Sigmoid colon (tissue), 7 donors: Measurements from ENCODE around the gene THAP4. TPM values are rescaled to one million over a fixed set of nuclear protein-coding genes. Genes with fewer than 3 reads are reported as not detected.

Experiments used
- DNase-seq: peaks from one replicate; pipeline ENCODE4 v3.0.0-alpha.2; 2019
- H3K27ac ChIP-seq, 4 donors: fragments of 200-600 bp; sonication (generic); one replicate each; pipeline ENCODE4 v1.5.1; 2016 to 2019; ENCODE audit warnings: mild to moderate bottlenecking in 1 of 4
- H3K27me3 ChIP-seq, 3 donors: fragments of 200-600 bp; sonication (generic); one replicate each; pipeline ENCODE4 v1.5.1; 2019; ENCODE audit warnings: mild to moderate bottlenecking in 1 of 3
- H3K36me3 ChIP-seq, 4 donors: fragments of 200-600 bp; sonication (generic); one replicate each; pipeline ENCODE4 v1.5.1; 2016 to 2019
- H3K4me1 ChIP-seq, 4 donors: fragments of 200-600 bp; sonication (generic); one replicate each; pipeline ENCODE4 v1.5.1; 2017 to 2019
- H3K4me3 ChIP-seq, 4 donors: fragments of 200-600 bp; sonication (generic); one replicate each; pipeline ENCODE4 v1.5.1; 2017 to 2019; ENCODE audit warnings: mild to moderate bottlenecking in 2 of 4, moderate library complexity in 1 of 4
- H3K9me3 ChIP-seq, 4 donors: fragments of 200-600 bp in 3 of 4; sonication (generic) in 3 of 4; one replicate each; pipeline versions ENCODE4 v1.5.1 to v1.6.1; 2013 to 2019
- EP300 ChIP-seq, 4 donors: sonication (generic); formaldehyde crosslinking; IDR thresholded peaks; one replicate each; pipeline ENCODE4 v1.6.1; 2017; ENCODE audit warnings: antibody characterized with exemption in 4 of 4
- POLR2A ChIP-seq, 2 donors: fragments of 450-650 bp; IDR thresholded peaks; one replicate each; pipeline ENCODE4 v1.6.1; 2016; ENCODE audit warnings: antibody characterized with exemption in 2 of 2, mild to moderate bottlenecking in 2 of 2, moderate library complexity in 2 of 2
- POLR2AphosphoS5 ChIP-seq, 4 donors: sonication (generic); formaldehyde crosslinking; IDR thresholded peaks; one replicate each; pipeline ENCODE4 v1.6.1; 2017; ENCODE audit warnings: antibody characterized with exemption in 4 of 4
- WGBS, 2 donors: extraction: QIAGEN DNeasy Blood & Tissue Kit; methylation state at CpG; one replicate each; pipeline ENCODE4 v1.1.7; 2013; 5-methylcytosine and 5-hydroxymethylcytosine counted together
- intact Hi-C: fragments of 100-400 bp; cut with DNase I; formaldehyde crosslinking; loops from one replicate; pipeline ENCODE4 v1.15.1; 2023
- polyA plus RNA-seq, 3 donors: library from polyadenylated mRNA; stranded (reverse); fragments of 200-250 nt; gene quantifications; one replicate each; pipeline ENCODE4 v1.2.3, GENCODE V29; 2013
- total RNA-seq, 4 donors: library from RNA; depleted of rRNA; stranded (reverse); fragments of >200 nt; gene quantifications; one replicate each; pipeline ENCODE4 v1.1.0, GENCODE V29; 2016
- TF ChIP-seq, protein P1 (sequence below), 4 experiments: fragments of 450-650 bp in 3 of 4; fragments of 200-600 bp in 1 of 4; IDR thresholded peaks; one replicate each; pipeline ENCODE4 v1.5.1; 2016 to 2019; ENCODE audit warnings: antibody characterized with exemption in 4 of 4, mild to moderate bottlenecking in 3 of 4, moderate library complexity in 2 of 4
- donor health status: healthy with polysubstance abuse.
- donor health status: Bipolar disorder and iron deficiency.
- donor health status: healthy.

THAP4 gene
- total and polyA plus RNA-seq, 7 donors: 28.9 to 112 (median 44.7) TPM

DNA sequence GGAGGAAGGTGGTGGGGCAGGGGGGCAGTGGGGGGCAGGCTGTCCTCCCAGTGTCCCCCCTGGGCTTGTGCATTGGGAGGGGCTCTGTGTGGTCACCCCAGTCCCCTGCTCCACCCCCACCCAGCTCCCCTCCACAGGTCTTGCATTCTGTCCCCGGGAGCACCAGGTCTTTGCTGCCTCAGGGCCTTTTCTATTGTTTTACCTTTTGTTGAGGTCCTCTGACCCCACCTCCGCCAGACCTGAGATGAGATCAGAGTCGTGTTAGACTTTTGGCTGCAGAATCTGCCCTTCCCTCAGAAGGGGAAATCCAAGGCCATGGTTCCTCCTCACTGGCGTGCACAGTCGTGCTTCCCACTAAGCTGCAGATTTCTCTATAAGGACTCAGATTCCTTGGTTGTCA lies 21.3 kb upstream of the THAP4 start:
- no peak for DNase-seq
- H3K9me3 ChIP-seq: no peaks in the 10 kb centered on the region
- no peaks in the 10 kb centered on the region for H3K27me3 ChIP-seq
- H3K4me3 ChIP-seq: no peak overlapping the region
- H3K27ac ChIP-seq: no peak overlapping the region
- WGBS, 2 donors: 83 to 85% methylated on average over 5 of the region's 5 CpGs
- TF ChIP-seq EP300 (IDR thresholded peaks at IDR 0.05) (no peak), POLR2AphosphoS5 (IDR thresholded peaks at IDR 0.05) (no peak), POLR2A (IDR thresholded peaks at IDR 0.05) (no peak)
- TF ChIP-seq, protein P1, sequence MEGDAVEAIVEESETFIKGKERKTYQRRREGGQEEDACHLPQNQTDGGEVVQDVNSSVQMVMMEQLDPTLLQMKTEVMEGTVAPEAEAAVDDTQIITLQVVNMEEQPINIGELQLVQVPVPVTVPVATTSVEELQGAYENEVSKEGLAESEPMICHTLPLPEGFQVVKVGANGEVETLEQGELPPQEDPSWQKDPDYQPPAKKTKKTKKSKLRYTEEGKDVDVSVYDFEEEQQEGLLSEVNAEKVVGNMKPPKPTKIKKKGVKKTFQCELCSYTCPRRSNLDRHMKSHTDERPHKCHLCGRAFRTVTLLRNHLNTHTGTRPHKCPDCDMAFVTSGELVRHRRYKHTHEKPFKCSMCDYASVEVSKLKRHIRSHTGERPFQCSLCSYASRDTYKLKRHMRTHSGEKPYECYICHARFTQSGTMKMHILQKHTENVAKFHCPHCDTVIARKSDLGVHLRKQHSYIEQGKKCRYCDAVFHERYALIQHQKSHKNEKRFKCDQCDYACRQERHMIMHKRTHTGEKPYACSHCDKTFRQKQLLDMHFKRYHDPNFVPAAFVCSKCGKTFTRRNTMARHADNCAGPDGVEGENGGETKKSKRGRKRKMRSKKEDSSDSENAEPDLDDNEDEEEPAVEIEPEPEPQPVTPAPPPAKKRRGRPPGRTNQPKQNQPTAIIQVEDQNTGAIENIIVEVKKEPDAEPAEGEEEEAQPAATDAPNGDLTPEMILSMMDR (IDR thresholded peaks at IDR 0.05): no peak
- H3K4me1 ChIP-seq: peaks cover 0 to 5% (median 0%) of the 10 kb centered on the region in 4 donors
- intact Hi-C loops: loop anchor here (5.0 kb wide), 1 partner anchor 806 kb away; no protein-coding TSS in a partner anchor
- peaks cover 15 to 86% (median 43%) of the 10 kb centered on the region in 4 donors for H3K36me3 ChIP-seq

DNA sequence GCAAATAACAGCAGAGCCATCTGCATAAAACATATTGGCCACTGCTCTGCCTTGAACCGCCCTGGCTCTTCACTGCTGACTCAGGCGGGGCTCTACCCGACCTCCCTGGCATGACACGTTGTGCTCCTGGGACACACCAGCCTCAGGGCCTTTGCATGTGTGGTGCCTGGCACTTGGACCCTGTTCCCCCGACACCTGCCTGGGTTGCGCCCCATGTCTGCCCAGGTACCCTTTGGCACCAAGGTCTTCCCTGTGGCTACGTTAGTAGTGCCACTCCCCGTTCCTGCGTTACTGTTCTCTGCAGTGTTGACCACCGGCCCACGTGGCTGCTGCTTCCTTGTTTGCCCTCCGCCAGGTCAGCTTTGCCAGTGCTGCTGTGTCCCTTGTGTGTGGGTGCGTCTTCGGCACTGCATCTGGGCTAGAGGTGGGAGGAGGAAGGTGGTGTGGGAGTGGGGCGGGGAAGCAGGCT lies 20.9 kb upstream of the THAP4 start:
- no peak for DNase-seq
- H3K9me3 ChIP-seq: no peaks in the 10 kb centered on the region
- intact Hi-C loops: loop anchor here (5.0 kb wide), 1 partner anchor 806 kb away; no protein-coding TSS in a partner anchor
- H3K27ac ChIP-seq: no peak overlapping the region
- no peaks in the 10 kb centered on the region for H3K27me3 ChIP-seq
- peaks cover 0 to 5% (median 0%) of the 10 kb centered on the region in 4 donors for H3K4me1 ChIP-seq
- no peak overlapping the region for H3K4me3 ChIP-seq
- H3K36me3 ChIP-seq: peaks cover 16 to 90% (median 43%) of the 10 kb centered on the region in 4 donors
- TF ChIP-seq, protein P1 (IDR thresholded peaks at IDR 0.05): no peak
- TF ChIP-seq POLR2A (IDR thresholded peaks at IDR 0.05) (no peak), EP300 (IDR thresholded peaks at IDR 0.05) (no peak), POLR2AphosphoS5 (IDR thresholded peaks at IDR 0.05) (no peak)
- 82 to 89% methylated on average over 15 of the region's 15 CpGs for WGBS, 2 donors

DNA sequence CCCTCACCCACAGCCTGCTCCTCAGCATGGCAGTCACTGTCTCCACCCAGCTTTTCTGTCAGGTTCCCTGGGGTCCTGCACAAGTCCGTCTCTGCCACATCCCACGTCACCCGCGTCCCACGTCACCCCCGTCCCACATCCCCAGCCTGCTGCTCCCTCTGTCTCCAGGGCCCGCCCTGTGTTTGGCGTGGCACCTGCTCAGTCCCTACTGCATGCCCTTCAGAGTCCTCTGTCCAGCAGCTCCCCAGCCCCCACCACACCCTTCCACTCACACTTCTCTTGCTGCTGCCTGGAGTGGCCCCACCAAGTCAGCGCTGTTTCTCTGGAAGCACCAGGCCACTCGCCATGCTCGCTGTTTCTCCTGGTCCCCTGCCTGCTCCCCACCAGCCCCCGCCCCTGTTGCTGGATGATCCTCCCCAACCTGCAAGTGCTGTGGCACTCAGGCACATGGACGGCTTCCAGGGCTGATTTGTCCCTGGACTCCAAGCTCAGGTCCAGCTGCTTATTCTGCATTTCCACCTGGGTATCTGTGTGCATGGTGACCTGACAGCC lies 19.3 kb upstream of the THAP4 start:
- no peak for DNase-seq
- H3K9me3 ChIP-seq: no peaks in the 10 kb centered on the region
- intact Hi-C loops: loop anchor here (5.0 kb wide), 1 partner anchor 804 kb away; no protein-coding TSS in a partner anchor
- no peak for TF ChIP-seq POLR2AphosphoS5 (IDR thresholded peaks at IDR 0.05)
- no peak for TF ChIP-seq POLR2A (IDR thresholded peaks at IDR 0.05)
- TF ChIP-seq EP300 (IDR thresholded peaks at IDR 0.05): no peak
- TF ChIP-seq, protein P1 (IDR thresholded peaks at IDR 0.05): no peak
- peaks cover 0 to 5% (median 0%) of the 10 kb centered on the region in 4 donors for H3K4me1 ChIP-seq
- H3K4me3 ChIP-seq: no peak overlapping the region
- no peak overlapping the region for H3K27ac ChIP-seq
- H3K36me3 ChIP-seq: peaks cover 16 to 91% (median 45%) of the 10 kb centered on the region in 4 donors
- H3K27me3 ChIP-seq: no peaks in the 10 kb centered on the region
- WGBS, 2 donors: 96 to 97% methylated on average over 13 of the region's 13 CpGs

DNA sequence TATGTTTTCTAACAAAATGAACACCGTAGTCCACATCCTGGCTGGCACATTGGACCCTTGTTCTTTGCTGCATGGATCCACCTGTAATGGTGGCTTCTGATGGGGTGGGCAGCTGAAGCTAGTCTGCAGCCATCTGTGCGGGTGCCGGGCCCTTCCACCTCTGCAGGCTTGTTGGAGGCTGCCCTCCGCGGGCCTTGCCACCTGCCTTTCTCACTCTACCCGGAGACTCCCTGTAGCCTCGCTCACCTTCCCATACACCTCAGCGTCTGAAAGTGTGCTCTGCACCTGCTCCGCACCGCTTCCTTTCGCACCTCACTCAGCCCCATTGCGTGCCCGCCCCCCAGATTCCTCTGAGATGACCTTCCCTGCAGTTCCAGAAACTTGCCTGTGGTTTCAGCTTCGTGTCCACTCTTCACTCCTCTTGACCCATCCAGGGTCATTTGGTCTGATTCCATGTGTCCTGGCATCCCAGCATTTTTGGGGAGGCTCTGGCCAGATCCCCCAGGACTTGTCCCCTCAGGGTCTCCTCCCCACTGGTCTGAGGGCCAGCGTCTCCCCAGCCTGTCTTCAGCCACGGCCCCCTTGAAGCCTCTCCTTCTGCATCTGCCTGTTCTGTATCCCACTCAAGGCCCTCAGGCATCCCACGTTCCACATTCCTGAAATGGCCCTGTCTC lies 18.7 kb upstream of the THAP4 start:
- Histone ChIP-seq H3K4me1 (peaks cover 0 to 5% (median 0%) of the 10 kb centered on the region in 4 donors), H3K36me3 (peaks cover 16 to 89% (median 42%) of the 10 kb centered on the region in 4 donors), H3K9me3 (no peaks in the 10 kb centered on the region), H3K27me3 (no peaks in the 10 kb centered on the region), H3K27ac (no peak overlapping the region), H3K4me3 (no peak overlapping the region)
- 94 to 95% methylated on average over 17 of the region's 17 CpGs for WGBS, 2 donors
- DNase-seq: no peak
- intact Hi-C loops: loop anchor here (5.0 kb wide), 1 partner anchor 803 kb away; no protein-coding TSS in a partner anchor
- TF ChIP-seq EP300 (IDR thresholded peaks at IDR 0.05): no peak
- TF ChIP-seq, protein P1 (IDR thresholded peaks at IDR 0.05): no peak
- no peak for TF ChIP-seq POLR2A (IDR thresholded peaks at IDR 0.05)
- no peak for TF ChIP-seq POLR2AphosphoS5 (IDR thresholded peaks at IDR 0.05)
